H4 (cell line): ENCODE measurements around the gene VAPA. TPM values are rescaled to one million over a fixed set of nuclear protein-coding genes. Genes with fewer than 3 reads are reported as not detected.

Experiments used
- DNase-seq: peaks from one replicate; pipeline ENCODE4 v3.0.0-alpha.2; 2015; ENCODE audit warnings: low spot score
- total RNA-seq: library from RNA; depleted of rRNA; stranded (reverse); fragments of >200 nt; shearing (Covaris generic); gene quantifications from 2 replicates; pipeline ENCODE4 v1.2.3, GENCODE V29; 2014; rRNA removed

The VAPA gene
- total RNA-seq, 1 experiment from 2014 or later, result 364 TPM

DNA sequence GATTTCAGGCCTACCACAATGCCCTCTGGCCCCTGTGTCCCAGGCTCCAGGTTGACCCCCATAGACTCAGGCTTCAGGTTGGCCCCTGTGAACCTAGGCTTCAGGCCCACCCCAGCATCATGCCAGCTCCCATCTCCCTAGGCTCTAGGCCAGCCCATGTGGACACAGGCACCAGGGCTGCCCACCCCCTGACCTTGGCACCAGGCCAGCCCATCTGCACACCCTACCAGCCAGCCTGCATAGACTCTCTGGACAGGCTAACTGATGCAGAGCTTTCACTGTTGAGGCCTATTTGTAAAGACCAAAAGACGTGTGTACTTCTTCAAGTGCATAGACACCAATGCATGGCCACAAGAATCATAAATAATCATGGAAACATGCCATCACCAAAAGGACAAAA is 83.9 kb downstream of the VAPA start:
- no peak for DNase-seq

- DNase-seq, result no peak
These were observed 84.5 kb downstream of the VAPA start for GRCh38 chr18:9998330-9998729.

- DNase-seq, result no peak
These were observed 88.5 kb downstream of the VAPA start for GRCh38 chr18:10002280-10002679.

DNA sequence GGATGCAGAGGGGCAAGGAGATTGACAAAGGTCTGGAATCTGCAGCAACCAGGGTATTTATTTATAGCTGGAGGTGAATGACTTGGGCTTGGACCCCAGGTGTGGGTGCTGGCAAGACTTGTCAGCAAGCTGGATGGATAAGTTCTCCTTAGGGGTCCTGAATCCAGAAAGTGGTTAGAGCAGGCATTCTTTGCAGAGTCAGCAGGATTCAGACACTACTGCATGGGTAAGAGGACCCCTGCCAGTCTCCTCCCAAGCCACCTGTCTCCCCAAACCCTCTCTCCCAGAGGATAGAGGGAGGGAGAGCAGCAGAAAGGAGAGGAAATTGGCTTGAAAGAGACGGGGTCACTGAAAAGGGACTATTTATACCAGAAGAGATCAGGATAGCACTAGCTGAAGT is 89.5 kb downstream of the VAPA start:
- no peak for DNase-seq

- no peak for DNase-seq
These were observed 90.0 kb downstream of the VAPA start for GRCh38 chr18:10003866-10004265.

- peak; percentile 33 for DNase-seq
These were observed 92.6 kb downstream of the VAPA start for GRCh38 chr18:10006311-10006893.

DNA sequence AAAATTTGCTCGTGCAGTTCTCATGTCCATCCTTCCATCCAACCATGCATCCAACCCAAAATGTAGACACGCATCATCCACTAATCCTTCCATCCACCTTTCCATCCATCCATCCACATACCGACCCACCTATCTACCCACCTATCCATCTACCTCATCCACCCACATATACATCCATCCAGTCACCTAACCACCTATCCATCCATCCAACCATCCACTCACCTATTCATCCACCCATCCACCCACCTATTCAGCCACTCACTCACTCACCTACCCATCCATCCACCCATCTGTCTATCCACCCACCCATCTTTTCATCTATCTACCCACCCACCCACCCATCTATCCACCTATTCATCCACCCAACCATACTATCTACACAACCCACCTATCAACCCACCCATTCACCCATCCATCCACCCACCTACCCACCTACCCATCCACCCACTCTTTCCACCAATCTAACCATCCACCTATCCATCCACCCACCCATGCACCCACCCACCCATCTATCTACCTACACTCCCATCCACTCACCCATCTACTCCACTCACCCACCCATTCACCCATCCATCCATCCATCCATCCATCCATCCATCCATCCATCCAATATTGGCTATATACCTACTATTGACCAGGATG is 94.3 kb downstream of the VAPA start:
- no peak for DNase-seq

Other genes with a start within 250 kb of the VAPA start
- 38.5 and 48.0 TPM in 2 replicates for gene RAB31, start 205.7 kb upstream of the VAPA start, total RNA-seq
- 0.29 and 0.55 TPM in 2 replicates for gene TXNDC2, start 28.0 kb upstream of the VAPA start, total RNA-seq